Measurements from ENCODE around the gene KCTD1.

GRCh38 chr18:26516964-26517363 lies 31.4 kb downstream of the KCTD1 start:
- TF ChIP-seq CTCF (IDR thresholded peaks at IDR 0.05; ENCODE audit: poor library complexity, severe bottlenecking), result no peak
- no peak for TF ChIP-seq POLR2AphosphoS5 (IDR thresholded peaks at IDR 0.05)
- TF ChIP-seq RAD21 (conservative IDR thresholded peaks at IDR 0.05), result no peak
- TF ChIP-seq EZH2 (IDR thresholded peaks at IDR 0.05; ENCODE audit: borderline replicate concordance, insufficient read depth, low read length, poor library complexity, severe bottlenecking), result no peak
- TF ChIP-seq REST (IDR thresholded peaks at IDR 0.05; ENCODE audit: borderline replicate concordance), result no peak
- no peak for TF ChIP-seq TAF1 (IDR thresholded peaks at IDR 0.05; ENCODE audit: low read depth)
- no peak for TF ChIP-seq MXI1 (conservative IDR thresholded peaks at IDR 0.05; ENCODE audit: poor library complexity, severe bottlenecking)
- TF ChIP-seq SMC3 (conservative IDR thresholded peaks at IDR 0.05; ENCODE audit: poor library complexity), result no peak
